GM21576 (cell line): ENCODE results near the gene KRTAP10-2.
"Not testable (repeated sequence)": the region's sequence is repeated elsewhere in the genome, so short reads cannot be mapped to it uniquely, and the experiment has no call there.

ENCODE experiments used
- ATAC-seq: cut with Tn5 transposase; IDR thresholded peaks from one replicate; pipeline ENCODE4 v1.9.1; 2021; ENCODE audit warnings: mild to moderate bottlenecking, moderate library complexity; ENCODE audit not compliant: unreplicated experiment

KRTAP10-2 gene

GRCh38 chr21:44583089-44583799 is 31.9 kb upstream of the KRTAP10-2 start:
- no peak for ATAC-seq

DNA sequence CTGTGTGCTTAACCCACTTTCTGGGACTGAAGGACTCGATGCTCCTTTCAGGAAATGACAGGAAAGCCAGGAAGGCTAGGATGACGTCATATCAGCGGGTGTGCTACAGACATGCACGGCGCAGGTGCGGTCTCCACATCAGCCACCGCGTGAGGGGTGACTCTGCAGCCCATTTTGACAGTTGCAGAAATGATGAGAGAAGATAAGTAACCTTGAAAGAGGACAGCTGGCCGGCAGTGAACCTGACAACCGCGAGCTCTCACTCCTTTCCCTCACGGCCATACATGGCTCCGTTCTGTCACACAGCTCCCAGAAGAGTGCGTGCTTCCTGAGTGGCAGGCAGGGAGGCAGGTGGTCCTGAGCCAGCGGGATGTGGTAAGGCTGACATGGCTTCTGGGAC is 30.8 kb upstream of the KRTAP10-2 start:
- ATAC-seq = no peak

DNA sequence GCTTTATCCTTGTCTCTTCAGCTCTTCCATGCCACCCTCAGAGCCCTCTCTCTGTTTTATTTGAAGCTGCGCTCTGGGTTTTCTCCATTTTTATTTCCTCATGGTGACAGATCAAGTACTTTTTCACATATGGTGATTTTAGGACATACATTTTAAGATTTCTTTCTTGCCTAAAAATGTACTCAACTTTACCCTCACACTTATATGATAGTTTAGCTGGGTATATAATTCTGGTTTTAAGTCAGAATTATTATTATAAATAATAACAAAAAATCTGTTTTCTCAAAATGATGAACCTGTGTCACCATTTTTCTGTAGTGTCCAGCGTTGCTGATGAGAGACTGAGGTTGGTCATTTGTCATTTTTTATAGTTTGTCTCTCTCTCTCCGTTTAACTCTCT is 29.9 kb upstream of the KRTAP10-2 start:
- ATAC-seq = no peak

- not testable (repeated sequence) for ATAC-seq
Observed at GRCh38 chr21:44580231-44580821, 29.0 kb upstream of the KRTAP10-2 start, which contains the start of gene KRTAP10-5. TSS of gene KRTAP10-5 (minus strand) at chr21:44580604. CDS start at chr21:44580578, 26 bp downstream.

- ATAC-seq = no peak
Observed at GRCh38 chr21:44579833-44580144, 28.5 kb upstream of the KRTAP10-2 start.

GRCh38 chr21:44579056-44579832 is 27.9 kb upstream of the KRTAP10-2 start:
- ATAC-seq = no peak

DNA sequence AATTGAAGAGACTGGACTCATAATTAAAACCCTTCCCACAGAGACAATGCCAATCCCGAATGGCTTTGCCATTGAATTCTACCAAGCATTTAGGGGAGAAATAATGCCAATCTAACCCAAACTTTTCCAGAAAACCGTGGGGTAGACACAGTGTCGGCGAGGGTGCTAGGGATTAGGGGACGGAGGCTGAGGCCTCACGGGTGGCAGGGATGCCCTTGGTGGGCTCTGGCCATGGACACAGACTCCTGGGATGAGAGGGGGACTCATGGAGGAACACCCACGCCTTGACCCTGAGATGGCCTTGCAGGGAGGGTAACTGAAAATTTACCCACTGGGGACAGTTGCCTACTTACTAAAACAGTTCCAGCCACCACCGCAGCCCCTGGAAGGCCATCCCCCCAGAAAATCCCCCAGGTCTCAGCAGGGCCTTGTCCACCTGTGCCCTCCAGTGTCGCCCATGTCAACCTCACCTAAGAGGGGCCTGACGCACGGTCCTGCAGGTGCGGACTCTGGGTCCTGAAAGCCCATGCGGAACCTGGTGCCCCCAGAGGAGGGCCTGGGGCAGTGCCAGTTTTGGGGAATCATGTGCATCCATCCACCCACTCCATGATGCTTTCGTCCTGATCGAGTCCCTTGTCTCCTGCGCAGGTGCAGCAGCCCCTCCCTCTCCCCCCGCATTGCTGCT is 27.2 kb upstream of the KRTAP10-2 start:
- no peak for ATAC-seq

DNA sequence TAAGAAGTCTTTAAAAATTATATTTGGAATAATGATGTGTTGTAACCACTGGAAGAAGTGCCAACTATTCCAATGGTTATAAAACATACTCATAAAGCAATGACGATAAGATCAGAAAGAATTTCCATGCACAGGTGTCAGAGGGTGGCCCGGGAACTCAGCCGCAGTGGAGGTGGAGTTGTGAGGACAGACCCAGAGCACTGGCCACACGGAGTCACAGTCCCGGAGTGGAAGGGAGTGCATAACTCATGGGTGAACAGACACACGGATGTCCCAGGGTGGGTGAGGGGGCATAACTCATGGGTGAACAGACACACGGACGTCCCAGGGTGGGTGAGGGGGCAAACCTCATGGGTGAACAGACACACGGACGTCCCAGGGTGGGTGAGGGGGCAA is 24.7 kb upstream of the KRTAP10-2 start:
- ATAC-seq = no peak

DNA sequence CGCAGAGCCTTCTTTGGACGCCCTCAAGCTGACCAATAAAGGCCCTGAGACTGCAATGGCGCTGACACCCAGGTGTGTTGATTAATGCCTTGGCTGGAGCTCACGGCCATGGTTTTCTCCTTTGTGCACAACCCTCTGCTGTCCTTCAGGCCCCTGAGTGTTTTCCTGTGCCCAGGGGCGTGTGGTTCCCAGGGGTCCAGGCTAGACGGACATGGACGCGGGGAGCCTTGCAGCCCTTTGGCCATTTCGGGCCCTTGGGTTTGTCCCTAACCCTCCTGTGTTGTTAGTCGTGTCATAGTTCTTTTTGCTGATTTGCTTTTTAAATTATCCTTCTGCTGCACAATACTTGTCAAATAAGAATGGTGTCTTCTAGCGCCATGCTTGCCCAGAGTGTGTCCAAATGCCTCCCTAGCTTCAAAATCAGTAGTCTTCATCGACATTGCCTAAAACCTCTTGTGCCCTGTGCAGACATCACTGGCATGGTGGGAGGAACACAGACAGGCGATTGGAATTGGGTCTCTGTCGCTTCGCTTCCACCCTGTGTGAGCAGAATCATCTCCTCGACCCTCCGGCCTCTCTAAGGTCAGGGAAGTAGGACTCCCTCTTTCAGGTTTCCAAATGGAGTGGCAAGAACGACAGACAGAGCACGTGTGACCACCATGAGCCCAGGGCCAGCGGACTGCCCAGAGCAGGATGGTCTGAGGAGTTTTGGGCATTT is 24.2 kb upstream of the KRTAP10-2 start:
- no peak for ATAC-seq

DNA sequence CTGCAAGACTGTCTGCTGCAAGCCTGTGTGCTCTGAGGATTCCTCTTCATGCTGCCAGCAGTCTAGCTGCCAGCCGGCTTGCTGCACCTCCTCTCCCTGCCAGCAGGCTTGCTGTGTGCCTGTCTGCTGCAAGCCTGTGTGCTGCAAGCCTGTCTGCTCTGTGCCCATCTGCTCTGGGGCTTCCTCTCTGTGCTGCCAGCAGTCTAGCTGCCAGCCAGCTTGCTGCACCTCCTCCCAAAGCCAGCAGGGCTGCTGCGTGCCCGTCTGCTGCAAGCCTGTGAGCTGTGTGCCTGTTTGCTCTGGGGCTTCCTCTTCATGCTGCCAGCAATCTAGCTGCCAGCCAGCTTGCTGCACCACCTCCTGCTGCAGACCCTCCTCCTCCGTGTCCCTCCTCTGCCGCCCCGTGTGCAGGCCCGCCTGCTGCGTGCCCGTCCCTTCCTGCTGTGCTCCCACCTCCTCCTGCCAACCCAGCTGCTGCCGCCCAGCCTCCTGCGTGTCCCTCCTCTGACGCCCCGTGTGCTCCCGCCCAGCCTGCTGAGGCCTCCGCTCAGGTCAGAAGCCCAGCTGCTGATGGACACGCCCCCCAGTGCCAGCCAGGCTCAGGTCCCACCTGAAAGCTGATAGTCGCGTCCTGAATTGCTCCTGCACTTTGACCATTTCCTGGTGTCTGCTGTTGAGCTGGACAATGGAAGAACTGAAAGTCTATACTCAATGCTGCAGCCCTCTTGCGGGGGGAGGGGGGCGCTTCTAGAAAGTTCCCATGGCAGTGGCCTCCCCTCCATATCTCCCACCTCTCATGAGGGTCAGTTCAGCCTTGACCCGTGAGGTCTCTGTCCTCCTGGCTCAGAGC is 23.4 kb upstream of the KRTAP10-2 start:
- ATAC-seq = no peak

DNA sequence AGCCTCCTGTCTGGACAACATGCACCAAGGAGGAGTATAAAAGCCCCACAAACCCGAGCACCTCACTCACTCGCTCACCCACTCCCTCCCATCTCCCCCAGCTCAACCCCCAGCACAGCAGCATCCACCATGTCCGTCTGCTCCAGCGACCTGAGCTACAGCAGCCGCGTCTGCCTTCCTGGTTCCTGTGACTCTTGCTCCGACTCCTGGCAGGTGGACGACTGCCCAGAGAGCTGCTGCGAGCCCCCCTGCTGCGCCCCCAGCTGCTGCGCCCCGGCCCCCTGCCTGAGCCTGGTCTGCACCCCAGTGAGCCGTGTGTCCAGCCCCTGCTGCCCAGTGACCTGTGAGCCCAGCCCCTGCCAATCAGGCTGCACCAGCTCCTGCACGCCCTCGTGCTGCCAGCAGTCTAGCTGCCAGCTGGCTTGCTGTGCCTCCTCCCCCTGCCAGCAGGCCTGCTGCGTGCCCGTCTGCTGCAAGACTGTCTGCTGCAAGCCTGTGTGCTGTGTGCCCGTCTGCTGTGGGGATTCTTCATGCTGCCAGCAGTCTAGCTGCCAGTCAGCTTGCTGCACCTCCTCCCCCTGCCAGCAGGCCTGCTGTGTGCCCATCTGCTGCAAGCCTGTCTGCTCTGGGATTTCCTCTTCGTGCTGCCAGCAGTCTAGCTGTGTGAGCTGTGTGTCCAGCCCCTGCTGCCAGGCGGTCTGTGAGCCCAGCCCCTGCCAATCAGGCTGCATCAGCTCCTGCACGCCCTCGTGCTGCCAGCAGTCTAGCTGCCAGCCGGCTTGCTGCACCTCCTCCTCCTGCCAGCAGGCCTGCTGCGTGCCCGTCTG is 22.5 kb upstream of the KRTAP10-2 start, which contains the start of gene KRTAP10-4:
KRTAP10-4 (plus strand) TSS at position 100 of the 827 bp plus-strand sequence; CDS start at position 130, 30 bp downstream.
- ATAC-seq = not testable (repeated sequence)

DNA sequence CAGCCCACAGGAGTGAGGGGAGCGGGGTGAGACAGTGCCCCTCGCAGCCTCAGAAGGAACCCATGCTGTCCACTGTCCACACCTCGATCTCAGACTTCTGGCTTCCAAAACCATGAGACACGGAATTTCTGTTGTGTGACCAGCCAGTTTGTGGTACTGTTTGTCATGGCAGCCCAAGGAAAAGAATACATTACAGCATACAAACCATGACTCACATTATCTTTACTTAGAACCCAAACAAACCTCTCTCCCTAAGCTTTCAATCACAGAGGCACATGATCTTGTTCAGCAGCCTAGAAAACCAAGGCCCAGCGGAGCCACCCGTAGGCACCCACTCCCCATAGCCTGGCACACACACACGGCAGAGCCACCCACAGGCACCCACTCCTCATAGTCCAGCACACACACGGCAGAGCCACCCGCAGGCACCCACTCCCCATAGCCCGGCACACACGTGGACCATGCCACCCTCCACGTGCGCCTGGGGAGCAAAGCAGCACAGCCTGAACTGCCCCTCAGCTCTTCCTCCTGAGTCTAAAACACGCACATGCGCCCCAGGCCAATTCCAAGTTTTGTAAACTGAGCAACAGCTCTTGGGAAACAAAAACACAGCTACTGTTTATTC is 21.8 kb upstream of the KRTAP10-2 start:
- no peak for ATAC-seq

DNA sequence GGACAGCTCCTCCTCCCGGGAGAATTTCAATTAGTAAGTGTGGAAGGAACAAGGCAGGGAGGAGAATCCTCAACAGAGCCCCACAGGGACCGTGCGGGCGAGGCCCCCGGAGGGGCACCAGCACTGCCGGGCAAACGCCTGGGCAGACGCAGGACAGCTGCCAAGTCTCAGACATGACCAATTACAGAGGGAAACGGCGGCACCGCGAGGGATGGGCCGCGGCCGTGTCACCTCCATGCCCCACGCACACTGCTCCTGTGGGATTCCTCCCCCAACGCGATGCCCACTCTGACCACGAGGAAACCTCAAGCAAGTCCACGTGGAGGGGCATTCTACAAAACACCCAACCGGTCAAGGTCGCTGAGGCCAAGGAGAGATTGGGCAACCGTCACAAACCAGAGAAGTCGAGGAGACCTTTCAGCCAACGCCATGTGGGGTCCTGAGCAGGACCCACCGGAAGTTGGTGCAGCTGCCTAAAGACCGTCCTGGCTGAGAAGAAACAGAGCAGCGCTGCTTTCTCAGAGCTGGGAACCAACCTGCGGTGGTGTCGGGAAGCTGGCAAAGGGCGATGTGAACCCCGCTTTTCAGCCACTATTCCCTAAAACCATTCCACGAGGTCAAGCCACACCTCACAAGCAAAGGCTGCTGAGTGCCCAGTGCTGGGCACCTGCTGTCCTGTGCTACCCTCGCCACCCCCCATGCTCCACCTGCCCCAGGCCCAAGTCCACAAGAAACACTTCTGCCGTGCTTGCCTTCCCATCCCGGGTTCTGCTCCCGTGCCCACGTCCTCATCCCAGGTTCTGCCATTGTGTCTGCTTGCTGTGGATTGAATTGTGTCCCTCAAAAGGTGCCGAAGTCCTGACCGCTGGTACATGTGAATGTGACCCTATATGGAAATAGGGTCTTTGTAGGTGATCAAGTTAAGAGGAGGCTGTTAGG is 20.8 kb upstream of the KRTAP10-2 start:
- no peak for ATAC-seq

- ATAC-seq = no peak
Observed at GRCh38 chr21:44571296-44571695, 20.0 kb upstream of the KRTAP10-2 start.

GRCh38 chr21:44569861-44570517 is 18.7 kb upstream of the KRTAP10-2 start:
- ATAC-seq = no peak

DNA sequence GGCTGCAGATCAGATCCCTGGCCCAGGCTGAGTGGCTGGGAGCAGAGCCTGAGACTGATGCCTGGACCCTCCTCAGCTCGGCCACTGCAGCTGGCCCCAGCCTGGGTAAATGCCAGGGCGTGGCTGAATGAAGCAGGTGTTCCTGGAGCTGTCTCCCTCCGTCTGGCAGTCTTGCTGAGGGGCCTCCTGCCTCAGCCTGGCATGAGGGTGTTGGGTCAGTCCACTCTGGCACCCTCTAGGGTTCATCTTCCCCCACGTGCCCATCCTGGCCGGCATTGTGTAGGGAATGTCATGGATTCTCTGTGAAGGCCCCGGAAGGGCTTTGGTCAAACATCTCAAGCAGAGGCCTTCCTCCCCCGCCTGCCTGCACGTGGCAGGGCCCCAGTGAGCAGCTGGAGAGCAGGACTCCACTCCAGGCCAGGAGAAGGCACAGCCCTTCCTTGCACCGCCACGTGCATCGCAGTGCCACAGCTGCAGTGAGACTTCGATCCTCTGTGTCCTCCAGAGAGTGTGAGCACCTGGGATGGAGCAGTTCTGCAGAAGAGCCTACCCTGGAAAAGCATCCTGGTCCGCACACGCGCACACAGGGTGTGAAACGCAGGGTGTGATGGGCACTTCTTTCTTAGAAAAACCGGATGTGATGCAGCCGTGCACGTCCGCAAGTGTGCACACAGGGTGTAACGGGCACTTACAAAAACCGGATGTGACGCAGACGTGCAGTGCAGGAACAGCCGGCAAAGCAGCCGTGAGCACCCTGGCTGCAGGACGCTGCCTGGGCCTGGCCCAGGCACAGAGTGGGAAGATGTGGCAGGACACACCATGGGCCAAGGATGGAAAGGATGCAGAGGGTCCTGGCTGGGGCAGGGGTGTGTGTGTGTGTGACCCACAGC is 17.6 kb upstream of the KRTAP10-2 start:
- ATAC-seq = no peak
